Natural killer cell (primary cell): ENCODE data around the gene KIF5B. TPM values are rescaled to one million over a fixed set of nuclear protein-coding genes. Genes with fewer than 3 reads are reported as not detected.

Source experiments
- ATAC-seq, 3 donors: fragments of 150-1000 bp in 2 of 3; fragments of 200-7000 bp in 1 of 3; cut with Tn5 transposase; 1 replicate in 1 of 3; 2 replicates in 2 of 3; pipeline ENCODE4 v1.10.0; 2021; ENCODE audit warnings: mild to moderate bottlenecking in 2 of 3, moderate library complexity in 2 of 3
- DNase-seq, 2 donors: peaks; one replicate each; pipeline versions ENCODE4 v3.0.0 to v3.0.0-alpha.2; 2013 to 2021; ENCODE audit warnings: mixed read lengths in 1 of 2
- H3K27ac ChIP-seq: one replicate; pipeline ENCODE4 v1.5.1; 2013; ENCODE audit warnings: mild to moderate bottlenecking, low read length
- H3K27me3 ChIP-seq: one replicate; pipeline ENCODE4 v1.6.1; 2013; ENCODE audit warnings: low read length; ENCODE audit not compliant: control insufficient read depth, insufficient read depth
- H3K36me3 ChIP-seq: one replicate; pipeline ENCODE4 v1.6.1; 2013; ENCODE audit warnings: low read length; ENCODE audit not compliant: control insufficient read depth, insufficient read depth
- H3K4me1 ChIP-seq: one replicate; pipeline ENCODE4 v1.6.1; 2013; ENCODE audit warnings: low read length; ENCODE audit not compliant: control insufficient read depth, insufficient read depth
- H3K4me3 ChIP-seq: one replicate; pipeline ENCODE4 v1.5.1; 2013; ENCODE audit warnings: low read length
- H3K9me3 ChIP-seq: one replicate; pipeline ENCODE4 v1.6.1; 2013; ENCODE audit warnings: low read length; ENCODE audit not compliant: control insufficient read depth, insufficient read depth
- H3K27ac Mint-ChIP-seq, 2 donors: one replicate each; pipeline ENCODE4 v1.8.0; 2022; ENCODE audit warnings: mild to moderate bottlenecking in 2 of 2, mixed read lengths in 2 of 2, moderate library complexity in 1 of 2
- H3K27me3 Mint-ChIP-seq, 2 donors: one replicate each; pipeline ENCODE4 v1.8.0; 2022; ENCODE audit warnings: low read depth in 2 of 2, mixed read lengths in 2 of 2
- H3K36me3 Mint-ChIP-seq: one replicate; pipeline ENCODE4 v1.8.0; 2022; ENCODE audit warnings: mixed read lengths
- H3K4me1 Mint-ChIP-seq, 2 donors: one replicate each; pipeline ENCODE4 v1.8.0; 2022; ENCODE audit warnings: mixed read lengths in 2 of 2
- H3K4me3 Mint-ChIP-seq: one replicate; pipeline ENCODE4 v1.8.0; 2022; ENCODE audit warnings: mild to moderate bottlenecking, moderate library complexity, mixed read lengths
- H3K9me3 Mint-ChIP-seq, 2 donors: one replicate each; pipeline ENCODE4 v1.8.0; 2022; ENCODE audit warnings: mixed read lengths in 2 of 2
- WGBS: methylation state at CpG from one replicate; pipeline ENCODE4 v1.1.7; 2013; ENCODE audit warnings: missing lambda C conversion rate; ENCODE audit not compliant: insufficient coverage; 5-methylcytosine and 5-hydroxymethylcytosine counted together
- intact Hi-C: fragments of 100-400 bp; cut with micrococcal nuclease; formaldehyde crosslinking; loops from one replicate; pipeline ENCODE4 v1.14.2; 2022
- total RNA-seq, 4 donors: library from RNA; stranded (reverse); fragments of 120-200 nt in 1 of 4; gene quantifications; one replicate each; pipeline versions ENCODE4 v1.2.3 to v1.2.4, GENCODE V29; 2013 to 2022
- TF ChIP-seq, protein P1 (sequence below): fragments of 200-600 bp; IDR thresholded peaks from one replicate; pipeline ENCODE4 v1.8.0; 2022; ENCODE audit warnings: antibody characterized with exemption

The KIF5B gene
- 10 to 100 TPM; 51.0 to 64.2 (median 61.1) TPM for total RNA-seq
- 67.3 TPM for total RNA-seq (2013)

- Histone ChIP-seq H3K4me3 (peak within 1 kb of the TSS; percentile 98), H3K36me3 (peaks cover 3% of the 10 kb centered on the region), H3K27ac (peak within 1 kb of the TSS; percentile 89), H3K9me3 (no peaks in the 10 kb centered on the region), H3K27me3 (no peaks in the 10 kb centered on the region), H3K4me1 (peaks cover 12% of the 10 kb centered on the region)
- peak; percentile 78 to 88 (median 82) for ATAC-seq
- peak; percentile 88 to 95 for DNase-seq
- peaks cover 53 to 55% of the 10 kb centered on the region in 2 donors for H3K4me1 Mint-ChIP-seq
- TF ChIP-seq, protein P1, sequence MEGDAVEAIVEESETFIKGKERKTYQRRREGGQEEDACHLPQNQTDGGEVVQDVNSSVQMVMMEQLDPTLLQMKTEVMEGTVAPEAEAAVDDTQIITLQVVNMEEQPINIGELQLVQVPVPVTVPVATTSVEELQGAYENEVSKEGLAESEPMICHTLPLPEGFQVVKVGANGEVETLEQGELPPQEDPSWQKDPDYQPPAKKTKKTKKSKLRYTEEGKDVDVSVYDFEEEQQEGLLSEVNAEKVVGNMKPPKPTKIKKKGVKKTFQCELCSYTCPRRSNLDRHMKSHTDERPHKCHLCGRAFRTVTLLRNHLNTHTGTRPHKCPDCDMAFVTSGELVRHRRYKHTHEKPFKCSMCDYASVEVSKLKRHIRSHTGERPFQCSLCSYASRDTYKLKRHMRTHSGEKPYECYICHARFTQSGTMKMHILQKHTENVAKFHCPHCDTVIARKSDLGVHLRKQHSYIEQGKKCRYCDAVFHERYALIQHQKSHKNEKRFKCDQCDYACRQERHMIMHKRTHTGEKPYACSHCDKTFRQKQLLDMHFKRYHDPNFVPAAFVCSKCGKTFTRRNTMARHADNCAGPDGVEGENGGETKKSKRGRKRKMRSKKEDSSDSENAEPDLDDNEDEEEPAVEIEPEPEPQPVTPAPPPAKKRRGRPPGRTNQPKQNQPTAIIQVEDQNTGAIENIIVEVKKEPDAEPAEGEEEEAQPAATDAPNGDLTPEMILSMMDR, result no peak
- H3K27ac Mint-ChIP-seq, result peak within 1 kb of the TSS; percentile 93 to 98
- H3K4me3 Mint-ChIP-seq, result peak within 1 kb of the TSS; percentile 98
- WGBS, result 1% methylated on average over 59 of the region's 63 CpGs
- H3K9me3 Mint-ChIP-seq, result no peaks in the 10 kb centered on the region
- H3K36me3 Mint-ChIP-seq, result no peaks in the 10 kb centered on the region
- H3K27me3 Mint-ChIP-seq, result no peaks in the 10 kb centered on the region
- intact Hi-C loops, result loop anchor here (10.0 kb wide), 3 partner anchors 288 to 742 kb away; partner anchors contain the start of genes EPC1 and ZEB1
Observed at GRCh38 chr10:32056136-32057035, at the start of gene KIF5B. TSS of gene KIF5B (minus strand) at chr10:32056425. CDS start at chr10:32055973, 452 bp downstream.

DNA sequence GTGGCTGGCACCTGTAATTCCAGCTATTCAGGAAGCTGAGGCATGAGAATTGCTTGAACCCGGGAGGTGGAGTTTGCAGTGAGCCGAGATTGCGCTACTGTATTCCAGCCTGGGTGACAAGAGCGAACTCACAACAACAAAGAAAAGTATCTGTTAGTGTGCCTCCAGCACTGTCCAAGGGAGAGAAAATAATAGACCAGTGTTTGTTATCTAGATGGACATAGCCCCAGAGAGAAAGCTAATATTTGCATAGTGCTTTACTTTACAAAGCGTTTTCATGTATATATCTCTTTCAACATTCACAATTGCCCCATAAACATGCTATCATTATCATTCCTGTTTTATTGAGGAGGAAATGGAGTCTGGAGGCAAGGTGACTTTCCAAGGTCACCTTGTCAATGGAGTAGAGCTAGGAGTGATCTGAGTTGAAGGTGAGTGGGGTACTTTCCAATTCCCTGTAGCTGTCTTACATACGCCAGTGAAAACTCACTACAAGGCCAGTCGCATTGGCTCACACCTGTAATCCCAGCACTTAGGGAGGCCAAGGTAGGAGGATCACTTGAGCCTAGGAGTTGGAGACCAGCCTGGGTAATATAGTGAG lies 49.7 kb upstream of the KIF5B start:
- no peaks in the 10 kb centered on the region for H3K4me1 Mint-ChIP-seq
- Histone ChIP-seq H3K36me3 (no peaks in the 10 kb centered on the region), H3K27ac (no peak overlapping the region), H3K4me1 (no peaks in the 10 kb centered on the region), H3K27me3 (no peaks in the 10 kb centered on the region), H3K9me3 (no peaks in the 10 kb centered on the region), H3K4me3 (no peak overlapping the region)
- WGBS, result 97% methylated on average over 6 of the region's 7 CpGs
- no peak for DNase-seq
- TF ChIP-seq, protein P1, result no peak
- intact Hi-C loops, result no loop called here
- H3K4me3 Mint-ChIP-seq, result no peak overlapping the region
- H3K9me3 Mint-ChIP-seq, result no peaks in the 10 kb centered on the region
- no peaks in the 10 kb centered on the region for H3K36me3 Mint-ChIP-seq
- no peak for ATAC-seq
- no peak overlapping the region for H3K27ac Mint-ChIP-seq
- peaks cover 4 to 12% of the 10 kb centered on the region in 2 donors for H3K27me3 Mint-ChIP-seq

DNA sequence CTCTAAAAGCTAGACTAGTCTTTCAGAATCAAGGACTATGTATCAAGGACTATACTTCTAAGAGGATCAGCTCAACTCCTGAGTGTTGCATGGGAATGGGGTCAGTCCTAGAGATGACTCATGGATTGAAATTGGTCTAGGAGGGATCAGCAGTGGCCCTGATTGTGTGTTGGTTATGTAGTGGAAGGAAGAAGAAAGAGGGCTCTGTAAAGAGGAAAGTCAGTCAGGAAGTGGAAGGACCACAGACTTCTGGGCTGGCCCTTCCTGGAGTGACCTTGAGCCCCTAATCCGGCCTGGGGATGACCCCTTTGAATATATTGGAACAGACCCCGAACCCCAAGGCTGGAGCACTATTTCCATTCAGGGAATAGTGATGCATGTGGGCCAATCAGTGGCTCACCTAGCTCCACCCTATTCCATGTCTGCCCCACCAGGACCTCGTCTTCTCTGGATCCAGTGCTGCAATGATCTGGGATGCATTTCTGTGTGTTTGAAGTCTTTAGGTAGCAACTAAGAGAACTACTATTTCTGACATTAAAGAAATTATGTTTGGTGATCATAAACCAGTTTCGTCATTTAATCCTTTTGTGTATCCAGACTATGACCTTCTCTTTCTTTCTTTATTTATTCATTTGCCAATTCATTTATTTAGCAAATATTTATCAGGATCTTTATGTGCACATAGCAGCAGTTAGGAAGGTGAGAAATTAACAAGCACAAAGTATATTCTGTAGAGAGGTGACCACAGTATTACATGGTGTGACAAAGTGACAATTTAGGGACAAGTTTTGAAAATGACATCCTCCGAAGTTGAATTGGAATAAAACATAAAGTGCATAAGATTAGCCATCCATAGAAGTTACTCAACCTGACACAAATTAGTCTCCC lies 48.6 kb upstream of the KIF5B start:
- Histone ChIP-seq H3K9me3 (no peaks in the 10 kb centered on the region), H3K27ac (no peak overlapping the region), H3K4me3 (no peak overlapping the region), H3K27me3 (no peaks in the 10 kb centered on the region), H3K36me3 (no peaks in the 10 kb centered on the region), H3K4me1 (no peaks in the 10 kb centered on the region)
- H3K9me3 Mint-ChIP-seq, result no peaks in the 10 kb centered on the region
- no peak overlapping the region for H3K27ac Mint-ChIP-seq
- DNase-seq, result no peak
- H3K36me3 Mint-ChIP-seq, result no peaks in the 10 kb centered on the region
- H3K4me3 Mint-ChIP-seq, result no peak overlapping the region
- no peaks in the 10 kb centered on the region for H3K4me1 Mint-ChIP-seq
- ATAC-seq, result no peak
- intact Hi-C loops, result no loop called here
- peaks cover 4 to 12% of the 10 kb centered on the region in 2 donors for H3K27me3 Mint-ChIP-seq
- WGBS, result 79% methylated on average over 3 of the region's 5 CpGs
- TF ChIP-seq, protein P1, result no peak
